Peyer's patch (tissue), 4 donors: Measurements from ENCODE around the gene P2RX2.

Experiments
- POLR2A ChIP-seq, 2 donors: fragments of 450-650 bp; IDR thresholded peaks; one replicate each; pipeline ENCODE4 v1.5.1; 2017; ENCODE audit warnings: antibody characterized with exemption in 2 of 2, mild to moderate bottlenecking in 2 of 2, moderate library complexity in 2 of 2
- TF ChIP-seq, protein P1 (sequence below), 6 experiments: fragments of 450-650 bp in 4 of 6; fragments of 200-600 bp in 2 of 6; sonication (generic) in 1 of 6; IDR thresholded peaks; one replicate each; pipeline ENCODE4 v1.5.1; 2017 to 2019; ENCODE audit warnings: antibody characterized with exemption in 6 of 6, mild to moderate bottlenecking in 3 of 6, moderate library complexity in 1 of 6

DNA sequence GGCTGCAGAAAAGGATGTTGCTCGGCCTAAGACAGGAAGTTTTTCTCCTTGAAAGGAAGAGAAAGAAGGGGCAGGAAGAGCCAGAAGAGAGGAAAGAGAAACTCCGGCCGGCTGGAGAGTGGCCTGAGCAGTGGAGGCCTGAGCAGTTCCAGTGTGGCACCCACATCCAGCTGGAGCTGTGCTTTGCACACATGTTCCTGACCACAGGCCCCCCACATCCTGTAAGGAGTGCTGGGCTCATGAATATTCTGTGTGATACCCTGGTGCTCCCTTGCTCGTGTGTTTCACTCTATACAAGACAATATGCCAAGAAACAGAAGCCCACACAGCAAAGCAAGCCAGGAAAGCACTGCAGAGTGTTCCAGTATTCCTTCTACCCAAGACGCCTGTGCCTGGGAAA is 41.5 kb downstream of the P2RX2 start:
- TF ChIP-seq, protein P1, sequence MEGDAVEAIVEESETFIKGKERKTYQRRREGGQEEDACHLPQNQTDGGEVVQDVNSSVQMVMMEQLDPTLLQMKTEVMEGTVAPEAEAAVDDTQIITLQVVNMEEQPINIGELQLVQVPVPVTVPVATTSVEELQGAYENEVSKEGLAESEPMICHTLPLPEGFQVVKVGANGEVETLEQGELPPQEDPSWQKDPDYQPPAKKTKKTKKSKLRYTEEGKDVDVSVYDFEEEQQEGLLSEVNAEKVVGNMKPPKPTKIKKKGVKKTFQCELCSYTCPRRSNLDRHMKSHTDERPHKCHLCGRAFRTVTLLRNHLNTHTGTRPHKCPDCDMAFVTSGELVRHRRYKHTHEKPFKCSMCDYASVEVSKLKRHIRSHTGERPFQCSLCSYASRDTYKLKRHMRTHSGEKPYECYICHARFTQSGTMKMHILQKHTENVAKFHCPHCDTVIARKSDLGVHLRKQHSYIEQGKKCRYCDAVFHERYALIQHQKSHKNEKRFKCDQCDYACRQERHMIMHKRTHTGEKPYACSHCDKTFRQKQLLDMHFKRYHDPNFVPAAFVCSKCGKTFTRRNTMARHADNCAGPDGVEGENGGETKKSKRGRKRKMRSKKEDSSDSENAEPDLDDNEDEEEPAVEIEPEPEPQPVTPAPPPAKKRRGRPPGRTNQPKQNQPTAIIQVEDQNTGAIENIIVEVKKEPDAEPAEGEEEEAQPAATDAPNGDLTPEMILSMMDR (IDR thresholded peaks at IDR 0.05) = no peak
- TF ChIP-seq POLR2A (IDR thresholded peaks at IDR 0.05) = no peak
